SK-MEL-5 (cell line): ENCODE data around the gene CMIP. TPM values are rescaled to one million over a fixed set of nuclear protein-coding genes. Genes with fewer than 3 reads are reported as not detected.
"Not testable (repeated sequence)": the region's sequence is repeated elsewhere in the genome, so short reads cannot be mapped to it uniquely, and the experiment has no call there.

Experiments
- DNase-seq: peaks from one replicate; pipeline ENCODE4 v3.0.0-alpha.2; 2016; ENCODE audit warnings: low read depth, low spot score
- in situ Hi-C: cut with HindIII; loops from 2 replicates; pipeline ENCODE4 v1.10.0; 2016; ENCODE audit warnings: low sequenced_read_pairs, high pct_unique_total_duplicates, low pct_unique_long_range_greater_than_20kb
- polyA plus RNA-seq, 2 experiments: library from polyadenylated mRNA; depleted of rRNA; stranded (reverse); fragments of >200 nt; gene quantifications; 2 replicates each; pipeline ENCODE4 v1.2.3, GENCODE V29; 2015
- total RNA-seq: library from RNA; depleted of rRNA; stranded (reverse); fragments of >200 nt; shearing (Covaris generic); gene quantifications from 2 replicates; pipeline ENCODE4 v1.2.3, GENCODE V29; 2014; rRNA removed

CMIP gene
- 2.0 and 3.6 TPM in 2 replicates for total RNA-seq
- polyA plus RNA-seq (2015; cell fraction: cytosol; rRNA removed): 16.7 and 26.8 TPM in 2 replicates
- polyA plus RNA-seq (2015; cell fraction: nucleus; rRNA removed): 12.4 and 13.2 TPM in 2 replicates

DNA sequence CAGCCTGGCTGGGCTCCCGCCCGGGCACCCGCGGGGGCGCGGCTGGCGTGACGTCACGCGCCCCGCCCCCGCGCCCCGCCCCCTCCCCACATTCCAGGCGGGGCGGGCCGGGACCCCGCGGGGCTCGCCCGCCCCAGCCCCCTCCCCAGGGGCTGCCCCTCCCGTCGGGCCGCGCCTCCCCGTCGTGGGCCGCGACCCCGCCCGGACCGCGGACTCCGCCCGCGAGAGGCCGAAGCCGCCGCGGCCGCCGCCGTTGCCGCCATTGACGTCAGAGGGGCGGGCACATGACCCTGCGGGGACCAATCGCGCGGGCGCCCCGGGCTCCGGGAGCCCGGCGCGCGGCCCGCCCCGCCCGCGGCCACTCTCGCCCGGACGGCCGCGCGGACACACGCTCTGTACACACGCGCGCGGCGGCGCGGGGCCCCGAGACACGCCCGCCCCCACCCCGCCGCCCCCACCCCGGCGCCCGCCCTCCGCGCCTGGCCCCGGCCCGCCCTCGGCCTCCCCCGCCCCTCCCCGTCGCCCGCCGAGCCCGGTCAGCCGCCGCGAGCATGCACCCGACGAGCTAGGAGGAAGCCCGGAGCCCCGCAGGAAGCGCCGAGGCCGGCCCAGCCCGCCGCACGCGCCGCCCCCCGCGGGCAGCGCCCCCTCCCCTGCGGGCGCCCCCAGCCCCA lies at the start of gene CMIP:
TSS of gene CMIP (plus strand) at position 361 of the 674 bp plus-strand sequence.
- in situ Hi-C loops: no loop called here
- peak; percentile 57 for DNase-seq

DNA sequence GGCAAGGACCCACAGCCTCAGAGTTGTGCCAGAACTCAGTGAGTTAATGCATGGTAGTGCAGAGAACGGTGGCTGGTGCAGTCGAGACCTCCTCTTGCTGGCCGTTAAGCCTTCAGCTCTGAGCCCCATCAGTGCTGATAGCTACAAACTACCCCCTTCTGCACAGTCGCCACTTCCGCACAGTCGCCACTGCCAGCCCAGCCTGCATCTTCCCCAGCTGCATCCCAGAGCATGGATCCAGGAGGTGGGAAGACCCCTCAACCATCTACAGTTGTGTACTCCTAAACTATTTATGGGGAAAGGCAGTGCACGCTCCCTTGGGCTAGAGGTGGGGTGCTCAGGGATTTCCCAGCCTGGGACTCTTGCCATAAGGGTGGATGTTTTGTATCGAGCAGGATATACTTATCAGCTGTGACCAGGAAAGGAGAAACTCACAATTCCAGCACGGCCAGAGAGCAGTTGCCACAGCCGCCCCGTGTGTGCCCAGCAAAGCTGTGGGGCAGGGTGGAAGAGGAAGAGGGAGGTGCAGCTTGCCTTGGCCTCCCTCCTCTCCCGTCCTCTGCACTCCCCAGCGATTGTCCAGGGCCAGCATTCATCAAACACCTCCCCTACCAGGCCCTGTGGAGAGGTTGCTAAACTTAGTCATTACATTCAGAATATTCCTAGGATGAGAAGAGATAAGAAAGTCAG lies 49.5 kb upstream of the CMIP start:
- DNase-seq: no peak
- in situ Hi-C loops: no loop called here

DNA sequence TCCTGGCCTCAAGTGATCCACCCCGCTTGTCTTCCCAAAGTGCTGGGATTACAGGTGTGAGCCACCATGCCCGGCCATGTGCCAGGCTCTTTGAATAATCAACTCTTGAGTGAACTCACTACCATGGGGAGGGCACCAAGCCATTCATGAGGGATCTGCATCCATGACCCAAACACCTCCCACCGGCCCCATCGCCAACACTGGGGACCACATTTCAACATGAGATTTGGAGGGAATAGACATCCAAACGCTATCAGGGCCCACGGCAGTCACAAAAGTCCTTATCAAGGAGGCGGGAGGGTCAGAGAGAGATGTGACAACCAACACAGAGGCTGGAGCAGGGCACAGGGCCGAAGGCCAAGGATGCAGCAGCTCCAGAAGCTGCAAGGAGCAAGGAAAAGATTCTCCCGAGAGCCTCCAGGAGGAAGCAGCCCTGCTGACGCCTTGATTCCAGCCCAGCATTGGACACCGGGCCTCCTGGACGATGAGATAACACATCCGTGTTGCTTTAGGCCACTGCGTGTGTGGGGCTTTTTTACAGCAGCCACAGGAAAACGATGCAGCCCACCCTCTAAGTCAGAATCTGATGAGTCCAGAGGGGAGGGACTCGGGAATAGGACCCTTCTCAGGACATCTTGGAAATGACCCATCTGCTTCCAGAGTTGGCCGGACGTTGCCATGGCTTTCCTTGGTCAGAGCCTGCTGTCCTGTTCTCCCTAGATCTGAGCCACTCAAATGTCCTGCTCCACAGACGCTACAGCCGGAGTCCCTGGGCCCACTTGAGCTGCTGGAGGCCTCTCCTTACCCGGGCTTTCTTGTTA lies 47.3 kb upstream of the CMIP start:
- no peak for DNase-seq
- in situ Hi-C loops: no loop called here

DNA sequence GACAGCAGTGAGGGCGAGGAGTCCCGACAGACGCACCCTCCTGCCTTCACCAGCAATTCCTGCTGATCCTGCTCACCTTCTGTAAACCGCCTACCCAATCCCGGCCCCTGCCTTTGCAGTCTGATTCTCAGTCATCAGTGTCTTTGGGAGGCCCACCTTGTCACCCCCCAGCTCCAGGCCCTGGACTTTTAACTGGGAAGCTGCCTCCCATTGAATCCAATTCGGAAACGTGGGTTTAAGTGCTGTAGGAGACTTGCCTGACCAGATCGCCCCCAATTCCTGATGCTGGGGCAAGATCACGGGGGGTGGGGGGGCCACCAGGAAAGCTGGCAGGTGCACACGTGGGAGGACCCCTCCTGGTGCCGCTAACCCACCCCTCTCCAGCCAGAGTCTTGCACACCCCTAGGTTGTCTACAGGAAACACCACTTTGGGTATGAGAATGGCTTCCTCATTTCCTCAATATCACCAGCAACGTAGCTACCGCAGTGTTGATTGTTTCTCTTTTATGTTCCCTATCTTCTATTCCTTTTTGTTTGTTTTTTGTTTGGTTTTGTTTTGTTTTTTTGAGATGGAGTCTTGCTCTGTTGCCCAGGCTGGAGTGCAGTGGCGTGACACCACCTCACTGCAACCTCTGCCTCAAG lies 46.6 kb upstream of the CMIP start:
- no peak for DNase-seq
- in situ Hi-C loops: no loop called here

DNA sequence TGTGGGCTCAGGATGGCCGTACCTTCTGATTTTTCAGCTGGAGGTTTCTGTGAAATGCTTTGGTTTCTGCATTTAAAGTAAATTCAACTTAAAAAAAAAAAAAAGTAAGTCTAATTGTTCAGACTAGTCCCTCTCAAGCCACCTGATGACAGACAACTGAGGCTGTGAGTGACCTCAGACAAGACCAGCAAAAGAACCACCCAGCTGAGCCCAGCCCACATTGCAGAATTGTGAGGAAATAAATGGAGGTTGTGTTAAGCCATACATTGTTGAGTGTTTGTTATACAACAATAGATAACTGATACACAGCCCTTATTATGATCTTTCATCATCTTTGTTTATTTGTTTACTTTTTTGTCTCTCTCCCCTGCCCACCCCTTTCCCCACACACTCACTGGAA lies 44.7 kb upstream of the CMIP start:
- no peak for DNase-seq
- in situ Hi-C loops: no loop called here

DNA sequence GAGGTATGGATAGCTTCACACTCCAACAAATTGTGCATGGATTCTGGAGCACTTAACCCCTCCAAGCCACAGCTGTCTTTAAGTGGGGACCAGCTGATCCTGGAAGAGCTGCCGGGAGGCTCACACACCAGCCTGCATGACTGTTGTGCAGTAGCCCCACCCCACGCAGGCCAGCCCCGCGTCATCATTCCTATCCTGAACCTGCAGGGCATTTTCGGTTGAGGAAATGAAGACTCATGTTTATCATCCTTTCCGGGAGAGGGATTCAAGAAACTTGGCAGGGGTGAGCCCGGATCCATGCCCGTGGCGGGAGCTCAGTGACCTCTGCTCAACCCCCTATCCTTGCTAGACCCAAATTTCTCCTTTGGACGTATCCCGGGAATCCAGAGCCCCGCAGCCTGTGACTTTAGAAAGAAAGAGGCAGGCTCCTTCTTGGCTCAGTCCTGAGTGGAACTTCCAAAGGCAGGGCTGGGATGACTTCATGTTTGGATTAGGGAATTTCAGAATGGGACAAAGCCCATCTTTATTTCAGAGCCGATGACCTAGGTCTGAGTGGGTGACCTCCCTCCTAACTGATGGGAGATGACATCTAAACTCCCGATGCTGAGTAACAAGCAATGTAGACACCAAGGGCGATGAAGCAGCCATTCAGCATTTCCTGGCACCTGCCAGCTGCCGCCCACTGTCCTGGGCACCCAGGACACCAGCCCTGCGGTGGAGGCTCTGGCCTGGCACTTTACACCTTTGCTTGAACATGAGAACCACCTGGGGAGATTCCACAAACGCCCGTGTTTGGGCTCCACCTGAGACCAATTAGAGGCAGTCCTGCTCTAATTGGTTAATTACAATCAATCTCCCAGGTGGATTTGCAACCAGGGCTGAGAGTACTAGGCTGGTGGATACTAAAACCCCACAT lies 43.3 kb upstream of the CMIP start:
- in situ Hi-C loops: no loop called here

DNA sequence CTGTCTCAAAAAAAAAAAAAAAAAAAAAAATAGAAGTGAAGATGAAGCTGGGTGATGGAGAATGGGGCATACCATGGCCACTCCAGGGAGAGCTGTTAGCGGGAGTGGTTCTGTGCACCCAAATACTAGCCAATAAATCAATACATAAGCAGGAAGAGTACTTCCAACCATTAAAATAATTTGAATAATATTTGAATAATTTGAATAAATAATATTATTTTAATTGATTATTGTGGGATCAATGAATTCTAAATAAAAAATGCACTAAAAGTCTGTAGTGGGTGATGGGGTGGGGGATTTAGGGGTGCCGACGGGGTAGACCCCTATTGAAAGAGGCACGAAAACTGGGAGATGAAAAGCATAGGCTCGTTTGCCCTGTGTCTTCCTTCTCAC lies 41.4 kb upstream of the CMIP start:
- in situ Hi-C loops: no loop called here
- no peak for DNase-seq

More for the DNA sequence above, 43.3 kb upstream of the CMIP start:
- peak; percentile 85 for DNase-seq

DNA sequence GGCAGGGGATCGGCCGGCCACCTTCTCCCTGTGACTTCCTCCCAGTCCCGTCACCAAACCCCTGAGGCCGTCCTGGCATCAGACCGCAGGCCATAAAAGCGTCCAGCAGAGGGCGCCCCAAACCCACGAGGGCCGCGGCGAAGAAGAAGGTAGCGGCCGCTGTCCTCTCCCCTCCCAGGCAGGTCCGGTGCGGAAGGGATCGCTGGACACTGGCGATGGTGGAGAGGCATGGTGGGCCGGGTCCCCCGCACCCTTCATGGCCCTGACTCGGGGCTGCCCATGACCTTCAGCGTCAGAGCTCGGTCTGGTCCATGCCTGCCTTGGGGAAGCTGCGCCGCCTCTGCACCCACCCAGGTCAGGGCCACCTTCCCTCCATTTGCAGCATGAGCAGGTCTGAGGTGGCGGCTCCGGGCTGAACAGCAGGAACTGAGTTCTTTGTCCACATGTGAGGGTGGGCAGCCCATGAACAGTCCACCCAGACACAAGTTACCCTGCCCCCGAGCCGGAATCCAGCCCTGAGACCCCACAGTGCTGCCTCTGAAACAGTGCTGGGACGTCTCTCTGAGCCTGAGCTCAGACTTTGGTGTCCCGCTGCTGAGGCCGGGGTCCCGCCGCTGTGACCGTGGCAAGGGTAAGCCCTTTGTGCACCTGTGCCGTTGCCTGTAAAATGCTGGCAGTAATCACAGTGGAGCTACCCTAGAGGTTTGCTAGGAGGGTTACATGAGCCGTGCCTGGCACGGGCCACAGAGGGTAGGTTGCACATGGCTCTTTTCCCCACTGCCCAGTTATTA lies 40.8 kb upstream of the CMIP start:
- in situ Hi-C loops: no loop called here
- DNase-seq: peak; percentile 71

DNA sequence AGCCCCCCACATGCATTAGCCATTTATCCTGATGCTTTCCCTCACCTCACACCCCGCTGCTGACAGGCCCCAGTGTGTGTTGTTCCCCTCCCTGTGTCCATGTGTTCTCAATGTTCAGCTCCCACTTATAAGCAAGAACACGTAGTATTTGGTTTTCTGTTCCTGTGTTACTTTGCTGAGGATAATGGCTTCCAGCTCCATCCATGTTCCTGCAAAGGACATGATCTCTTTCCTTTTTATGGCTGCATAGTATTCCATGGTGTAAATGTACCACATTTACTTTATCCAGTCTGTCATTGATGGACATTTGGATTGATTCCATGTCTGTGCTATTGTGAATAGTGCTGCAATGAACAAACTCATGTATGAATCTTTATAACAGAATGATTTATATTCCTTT lies 39.6 kb upstream of the CMIP start:
- in situ Hi-C loops: not testable (repeated sequence)

DNA sequence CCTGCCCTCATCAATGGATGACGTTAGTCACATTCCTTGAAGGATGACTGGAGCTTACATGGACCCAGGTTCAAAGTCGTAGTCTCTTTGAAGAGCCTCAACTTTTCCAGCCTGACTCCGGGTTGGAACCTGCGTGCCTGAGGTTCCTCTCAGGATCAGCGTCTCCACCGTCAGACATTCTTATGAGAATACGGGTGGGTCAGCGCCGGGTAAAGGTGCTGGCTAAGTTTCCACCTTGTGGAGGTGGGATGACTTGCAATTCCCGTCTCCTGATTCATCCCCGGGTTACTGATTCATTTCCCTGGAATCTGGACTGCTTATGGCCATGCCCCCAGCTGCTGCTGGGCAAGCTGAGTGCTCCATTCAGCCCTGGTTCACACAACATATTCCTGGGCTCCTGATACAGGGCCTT lies 38.9 kb upstream of the CMIP start:
- in situ Hi-C loops: no loop called here
- peak; percentile 45 for DNase-seq

More for the DNA sequence above, 39.6 kb upstream of the CMIP start:
- DNase-seq: not testable (repeated sequence)

DNA sequence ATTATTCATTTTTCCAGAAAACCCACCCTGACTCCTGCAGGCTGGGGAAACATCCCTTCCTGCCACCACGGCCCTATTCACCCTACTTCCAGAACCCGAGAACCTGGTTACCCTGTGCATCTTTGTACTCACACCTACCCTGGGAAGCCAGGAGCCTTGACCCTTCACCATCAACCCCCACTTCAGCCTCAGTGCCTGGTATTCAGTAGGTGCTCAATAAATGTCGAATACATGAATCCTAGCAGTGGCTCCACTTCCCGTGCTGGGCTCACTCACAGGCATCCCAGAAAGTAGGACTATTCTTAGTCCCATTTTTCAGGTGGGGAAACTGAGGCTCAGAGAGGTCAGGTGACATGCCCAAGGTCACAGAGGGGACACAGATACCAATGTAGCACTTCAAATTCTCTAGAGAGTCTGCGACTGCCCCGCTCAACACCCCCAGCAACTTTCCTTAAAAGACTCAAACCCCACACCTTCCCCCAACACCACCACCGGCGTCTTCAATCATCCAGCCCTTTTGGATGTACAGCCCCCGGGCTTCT lies 36.1 kb upstream of the CMIP start:
- DNase-seq: no peak
- in situ Hi-C loops: no loop called here

DNA sequence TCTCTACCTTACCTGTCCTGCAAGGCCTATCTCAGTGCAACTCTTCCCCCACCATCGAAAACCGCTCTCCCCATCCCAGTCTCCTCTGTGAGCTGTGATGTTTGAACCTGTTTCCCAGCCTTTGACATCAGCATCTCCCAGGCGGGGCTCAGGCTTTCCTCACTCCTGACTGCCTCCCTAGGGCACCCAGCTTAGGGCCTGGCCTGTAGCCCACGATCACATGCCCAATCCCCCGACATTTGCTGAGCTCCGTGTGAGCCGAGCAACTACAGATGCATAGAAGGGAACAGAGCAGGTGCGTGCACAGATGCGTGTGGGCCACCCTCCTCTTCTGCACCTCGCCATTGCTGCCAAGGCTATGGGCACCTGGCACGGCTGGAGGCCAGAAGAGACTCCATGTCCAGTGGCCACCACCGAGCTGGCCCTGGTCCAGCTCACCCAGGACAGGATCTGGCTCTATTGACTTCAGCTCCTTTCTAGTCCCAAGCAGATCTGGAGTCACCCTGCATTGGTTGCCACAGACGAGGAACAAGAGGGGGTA lies 35.5 kb upstream of the CMIP start:
- in situ Hi-C loops: no loop called here
- DNase-seq: no peak

DNA sequence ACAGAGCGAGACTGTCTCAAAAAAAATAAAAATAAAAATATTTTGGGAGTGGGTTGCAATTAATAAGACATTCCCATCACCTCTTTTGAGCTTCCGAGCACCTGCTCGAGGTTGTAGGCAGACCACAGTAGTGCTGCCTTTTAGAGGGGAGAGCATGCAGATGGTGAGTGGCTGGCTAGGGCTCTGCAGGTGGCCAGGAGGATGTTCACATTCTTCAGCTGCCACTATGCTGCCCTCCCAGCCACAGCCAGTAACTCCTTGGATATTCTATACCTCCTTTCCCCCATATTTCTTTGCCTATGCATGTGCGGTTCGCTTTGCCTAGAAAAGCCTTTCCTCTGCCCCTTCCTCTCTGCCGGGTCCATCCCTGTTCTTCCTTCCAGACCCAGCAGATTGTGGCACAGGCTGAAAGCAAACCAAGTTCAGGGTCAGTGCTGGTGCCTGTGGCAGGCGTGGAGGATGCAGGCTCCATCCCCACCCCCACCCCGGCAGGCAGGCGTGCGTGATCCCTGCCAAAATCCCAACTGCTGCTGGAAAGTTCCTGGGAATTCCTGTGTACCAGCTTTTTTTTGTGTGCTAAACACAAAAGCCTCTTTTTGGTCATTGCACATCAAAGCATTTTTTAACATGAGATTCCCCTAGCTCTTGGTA lies 33.8 kb upstream of the CMIP start:
- in situ Hi-C loops: no loop called here
- no peak for DNase-seq

DNA sequence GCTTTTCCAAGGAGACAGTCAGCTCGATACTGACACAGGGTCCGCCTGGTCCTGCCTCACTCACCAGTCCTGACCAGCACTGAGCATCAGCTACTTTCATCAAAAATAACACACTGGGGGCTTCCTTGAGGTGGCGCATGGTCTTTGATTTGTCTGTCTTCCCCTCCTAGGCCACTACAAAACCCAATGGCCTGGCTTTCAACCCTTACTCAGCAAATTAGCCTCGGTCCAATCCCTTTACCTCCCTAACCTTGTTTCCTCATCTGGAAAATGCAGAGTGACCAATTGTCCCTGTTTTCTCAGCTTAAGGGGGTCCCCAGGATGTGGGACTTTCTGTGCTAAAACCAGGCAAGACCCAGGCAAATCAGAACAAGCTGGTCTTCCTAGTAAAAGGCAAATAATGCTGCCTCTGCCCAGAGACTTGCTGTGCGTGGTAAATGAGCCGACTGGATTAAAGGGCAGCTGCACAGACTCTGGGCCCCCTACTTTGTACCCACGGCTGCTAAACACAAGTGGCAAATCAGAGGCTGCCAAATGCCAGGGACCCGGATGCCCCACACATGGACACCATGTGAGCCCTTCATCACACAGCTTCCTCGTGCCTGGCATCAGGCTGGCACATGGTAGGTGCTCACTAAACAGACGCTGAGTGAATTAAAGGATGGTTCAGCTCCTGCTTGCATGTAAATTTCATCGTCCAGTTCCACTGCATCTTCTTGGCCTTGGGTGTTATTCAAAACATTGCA lies 31.2 kb upstream of the CMIP start:
- in situ Hi-C loops: no loop called here
- no peak for DNase-seq

DNA sequence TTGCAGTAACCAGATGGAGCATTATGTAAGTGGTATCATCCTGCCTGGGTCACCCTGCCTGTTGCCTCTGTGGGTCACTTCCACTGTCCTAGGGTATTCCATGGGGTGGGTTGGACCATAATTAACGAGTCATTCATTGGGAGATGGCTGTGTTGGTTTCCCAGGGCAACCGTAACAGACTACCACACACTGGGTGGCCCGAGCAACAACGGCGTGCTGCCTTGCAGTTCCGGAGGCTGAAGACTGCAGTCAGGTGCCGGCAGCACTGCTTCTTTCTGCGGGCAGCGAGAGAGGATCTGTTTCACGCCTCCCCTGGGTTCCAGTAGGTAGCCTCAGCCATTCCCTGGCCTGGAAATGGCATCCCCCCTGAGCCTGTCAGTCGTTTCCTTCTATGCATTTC lies 28.9 kb upstream of the CMIP start:
- in situ Hi-C loops: no loop called here
- DNase-seq: no peak
